SK-N-SH (cell line): Measurements from ENCODE around the gene CCDC88C. TPM values are rescaled to one million over a fixed set of nuclear protein-coding genes. Genes with fewer than 3 reads are reported as not detected.

Experiments used
- CTCF ChIA-PET: fragments of 300-600, 350-600 bp; formaldehyde crosslinking; extraction: SDS; loops from one replicate; lab custom pipeline; 2021; lab: Yijun Ruan, JAX
- POLR2A ChIA-PET: fragments of 350-600 bp; sonication (Branson Sonifier 250); formaldehyde crosslinking; extraction: SDS; loops from one replicate; lab custom pipeline; 2020; ENCODE audit warnings: antibody characterized with exemption, inconsistent platforms; lab: Yijun Ruan, JAX
- DNase-seq: peaks from one replicate; pipeline ENCODE4 v3.0.0; 2012
- H2AFZ ChIP-seq: fragments of 200-600 bp; sonication (generic); 2 replicates; pipeline ENCODE4 v1.8.1; 2016; ENCODE audit warnings: antibody characterized with exemption, mild to moderate bottlenecking, low read depth
- H3F3A ChIP-seq: fragments of 200-600 bp; sonication (generic); replicated peaks from 2 replicates; pipeline ENCODE3; 2016; ENCODE audit warnings: antibody characterized with exemption, mild to moderate bottlenecking; ENCODE audit not compliant: insufficient read depth
- H3K27ac ChIP-seq, 2 experiments: fragments of 200-500 bp in 1 of 2; fragments of 200-600 bp in 1 of 2; sonication (Bioruptor generic) in 1 of 2; sonication (generic), shearing (Covaris generic) in 1 of 2; 2 replicates each; pipeline versions ENCODE4 v1.5.1 to v1.6.1; 2014 to 2016; ENCODE audit warnings: low read depth in 2 of 2, inconsistent platforms in 1 of 2, low read length in 1 of 2, mild to moderate bottlenecking in 1 of 2, mixed read lengths in 1 of 2
- H3K27me3 ChIP-seq: fragments of 200-600 bp; sonication (generic), shearing (Covaris generic); 2 replicates; pipeline ENCODE4 v1.6.1; 2016; ENCODE audit warnings: mixed run types; ENCODE audit not compliant: insufficient read depth
- H3K36me3 ChIP-seq, 2 experiments: fragments of 200-500 bp in 1 of 2; fragments of 200-600 bp in 1 of 2; sonication (Bioruptor generic) in 1 of 2; sonication (generic) in 1 of 2; replicated peaks in 1 of 2; 2 replicates each; pipeline versions ENCODE3 to v1.5.1; 2014 to 2016; ENCODE audit warnings: low read length in 1 of 2, mild to moderate bottlenecking in 1 of 2; ENCODE audit not compliant: insufficient read depth in 2 of 2, control insufficient read depth in 1 of 2
- H3K4me1 ChIP-seq, 2 experiments: fragments of 200-500 bp in 1 of 2; fragments of 200-600 bp in 1 of 2; sonication (Bioruptor generic) in 1 of 2; sonication (generic), shearing (Covaris generic) in 1 of 2; 2 replicates each; pipeline versions ENCODE4 v1.5.1 to v1.6.1; 2014 to 2016; ENCODE audit warnings: low read depth in 1 of 2, low read length in 1 of 2, mixed run types in 1 of 2; ENCODE audit not compliant: insufficient read depth in 2 of 2, control insufficient read depth in 1 of 2
- H3K4me2 ChIP-seq: fragments of 200-600 bp; sonication (generic), shearing (Covaris generic); 2 replicates; pipeline ENCODE4 v1.6.1; 2017; ENCODE audit warnings: mixed run types
- H3K4me3 ChIP-seq, 2 experiments: fragments of 200-500 bp in 1 of 2; fragments of 200-600 bp in 1 of 2; sonication (Bioruptor generic) in 1 of 2; sonication (generic), shearing (Covaris generic) in 1 of 2; 2 replicates each; pipeline versions ENCODE4 v1.5.1 to v1.8.1; 2014 to 2016; ENCODE audit warnings: low read depth in 2 of 2, inconsistent platforms in 1 of 2, low read length in 1 of 2, mild to moderate bottlenecking in 1 of 2, mixed read lengths in 1 of 2, moderate library complexity in 1 of 2
- H3K79me2 ChIP-seq: fragments of 200-600 bp; sonication (generic); 2 replicates; pipeline ENCODE4 v1.8.1; 2017; ENCODE audit warnings: mild to moderate bottlenecking; ENCODE audit not compliant: insufficient read depth
- H3K9ac ChIP-seq: fragments of 200-600 bp; sonication (generic); 2 replicates; pipeline ENCODE4 v1.6.1; 2017; ENCODE audit warnings: mixed run types
- H3K9me2 ChIP-seq: fragments of 200-600 bp; sonication (generic); 2 replicates; pipeline ENCODE4 v1.6.1; 2017; ENCODE audit warnings: mixed run types
- H3K9me3 ChIP-seq: fragments of 200-600 bp; sonication (generic); 2 replicates; pipeline ENCODE4 v1.6.1; 2017; ENCODE audit warnings: mixed run types, mild to moderate bottlenecking, moderate library complexity
- H4K20me1 ChIP-seq: fragments of 200-600 bp; sonication (generic); 2 replicates; pipeline ENCODE4 v1.6.1; 2017; ENCODE audit warnings: mild to moderate bottlenecking, mixed run types; ENCODE audit not compliant: insufficient read depth
- CTCF ChIP-seq: fragments of 200-600 bp; sonication (generic); IDR thresholded peaks from 2 replicates; pipeline ENCODE4 v1.6.1; 2017; ENCODE audit warnings: antibody characterized with exemption, mild to moderate bottlenecking, moderate library complexity
- ELF1 ChIP-seq: IDR thresholded peaks from 2 replicates; pipeline ENCODE4 v1.4.0; 2012
- EP300 ChIP-seq, 2 experiments: IDR thresholded peaks; 2 replicates each; pipeline versions ENCODE4 v1.4.0 to v1.6.1; 2012; ENCODE audit warnings: borderline replicate concordance in 1 of 2, low read depth in 1 of 2, low read length in 1 of 2
- FOSL2 ChIP-seq: IDR thresholded peaks from 2 replicates; pipeline ENCODE4 v1.4.0; 2012; ENCODE audit warnings: low read depth, mild to moderate bottlenecking, moderate library complexity, borderline replicate concordance
- GABPA ChIP-seq: IDR thresholded peaks from 2 replicates; pipeline ENCODE4 v1.4.0; 2012; ENCODE audit warnings: low read depth, mild to moderate bottlenecking
- GATA2 ChIP-seq: sonication (generic); formaldehyde crosslinking; IDR thresholded peaks from 2 replicates; pipeline ENCODE4 v1.5.0; 2020; ENCODE audit warnings: mild to moderate bottlenecking, missing genetic modification reagents
- MAX ChIP-seq: IDR thresholded peaks from 2 replicates; pipeline ENCODE4 v1.4.0; 2012; ENCODE audit warnings: low read depth
- MEF2A ChIP-seq: IDR thresholded peaks from 2 replicates; pipeline ENCODE4 v1.4.0; 2012; ENCODE audit warnings: low read depth, borderline replicate concordance
- NFIC ChIP-seq: IDR thresholded peaks from 2 replicates; pipeline ENCODE4 v1.4.0; 2012; ENCODE audit warnings: borderline replicate concordance
- POLR2AphosphoS5 ChIP-seq: IDR thresholded peaks from 2 replicates; pipeline ENCODE4 v1.6.1; 2012; ENCODE audit warnings: low read depth, low read length
- RAD21 ChIP-seq: IDR thresholded peaks from 2 replicates; pipeline ENCODE4 v1.6.1; 2012; ENCODE audit warnings: mild to moderate bottlenecking, low read length
- RCOR1 ChIP-seq: fragments of 150-350 bp; IDR thresholded peaks from 2 replicates; pipeline ENCODE4 v1.6.1; 2017; ENCODE audit warnings: antibody characterized with exemption, low read length
- SMC3 ChIP-seq: IDR thresholded peaks from 2 replicates; pipeline ENCODE4 v1.6.1; 2012; ENCODE audit warnings: low read depth, low read length, improper control_type of control experiment
- TCF12 ChIP-seq: IDR thresholded peaks from 2 replicates; pipeline ENCODE4 v1.4.0; 2012
- USF1 ChIP-seq: IDR thresholded peaks from 2 replicates; pipeline ENCODE4 v1.4.0; 2012; ENCODE audit warnings: low read depth, borderline replicate concordance
- USF2 ChIP-seq: fragments of 150-350 bp; IDR thresholded peaks from 2 replicates; pipeline ENCODE4 v1.6.1; 2017; ENCODE audit warnings: antibody characterized with exemption, low read length, low read depth, borderline replicate concordance
- YY1 ChIP-seq: IDR thresholded peaks from 2 replicates; pipeline ENCODE4 v1.4.0; 2012; ENCODE audit warnings: low read depth, mild to moderate bottlenecking
- ZBTB33 ChIP-seq: IDR thresholded peaks from 2 replicates; pipeline ENCODE4 v1.4.0; 2012; ENCODE audit warnings: low read depth, borderline replicate concordance
- WGBS: methylation state at CpG from one replicate; pipeline ENCODE4 v1.1.6; 2017; ENCODE audit warnings: low lambda C conversion rate; 5-methylcytosine and 5-hydroxymethylcytosine counted together
- polyA plus RNA-seq, 3 experiments: library from polyadenylated mRNA; depleted of rRNA; stranded (reverse); fragments of >200 nt; gene quantifications; 2 replicates each; pipeline ENCODE4 v1.2.3, GENCODE V29; 2012

Gene CCDC88C
- polyA plus RNA-seq, 1 of the 3 experiments (the other 2 are of a cell fraction) = 0.39 TPM

- Histone ChIP-seq H3F3A (no peaks in the 10 kb centered on the region), H3K9ac (no peak overlapping the region), H3K9me3 (no peaks in the 10 kb centered on the region), H3K4me3 (no peak overlapping the region), H2AFZ (no peak overlapping the region), H3K4me2 (no peak overlapping the region), H3K79me2 (no peaks in the 10 kb centered on the region), H4K20me1 (no peaks in the 10 kb centered on the region), H3K9me2 (no peaks in the 10 kb centered on the region), H3K4me1 (peaks cover 10 to 75% of the 10 kb centered on the region in 2 experiments), H3K27me3 (no peaks in the 10 kb centered on the region), H3K36me3 (no peaks in the 10 kb centered on the region), H3K27ac (no peak overlapping the region)
- ChIA-PET POLR2A (no interaction called here), CTCF (interaction anchor here (1.0 to 14.4 kb wide), 7 partner anchors 16 to 86 kb away, joined by 3 to 154 read pairs (median 4); no protein-coding TSS in a partner anchor)
- DNase-seq = no peak
- 100% methylated on average over 1 of the region's 4 CpGs for WGBS
- TF ChIP-seq MAX = no peak
- TF ChIP-seq SMC3 = no peak
- no peak for TF ChIP-seq ELF1
- no peak for TF ChIP-seq CTCF
- TF ChIP-seq GATA2 (CRISPR knock-in tag) = no peak
- TF ChIP-seq USF2 = no peak
- no peak for TF ChIP-seq RAD21
- TF ChIP-seq NFIC = no peak
- no peak for TF ChIP-seq USF1
- no peak for TF ChIP-seq POLR2AphosphoS5
- no peak for TF ChIP-seq YY1
- no peak for TF ChIP-seq EP300 (IDR thresholded peaks at IDR 0.05; ENCODE audit: borderline replicate concordance in 1 of 2, low read depth in 1 of 2, low read length in 1 of 2)
- no peak for TF ChIP-seq TCF12
- no peak for TF ChIP-seq ZBTB33
- no peak for TF ChIP-seq FOSL2
- no peak for TF ChIP-seq GABPA
- TF ChIP-seq MEF2A = no peak
- TF ChIP-seq RCOR1 = no peak
These were observed 45.6 kb downstream of the CCDC88C start for GRCh38 chr14:91371990-91372375.
